GM23248 (cell line): ENCODE data around the gene UHRF2. TPM values are rescaled to one million over a fixed set of nuclear protein-coding genes. Genes with fewer than 3 reads are reported as not detected.
A peak's percentile ranks its signal among the peaks of the same experiment; 100 is the strongest.

Experiments used
- DNase-seq: peaks from one replicate; pipeline ENCODE4 v3.0.0-alpha.2; 2015
- H2AFZ ChIP-seq: fragments of 200-600 bp; sonication (generic); 2 replicates; pipeline ENCODE4 v1.6.1; 2016; ENCODE audit warnings: antibody characterized with exemption
- H3F3A ChIP-seq: fragments of 200-600 bp; sonication (generic); 2 replicates; pipeline ENCODE4 v1.6.1; 2016; ENCODE audit warnings: mild to moderate bottlenecking, antibody characterized with exemption, mixed run types; ENCODE audit not compliant: insufficient read depth
- H3K27ac ChIP-seq: fragments of 200-600 bp; sonication (generic); 2 replicates; pipeline ENCODE4 v1.5.1; 2016; ENCODE audit warnings: mild to moderate bottlenecking
- H3K27me3 ChIP-seq: fragments of 200-600 bp; sonication (generic); replicated peaks from 2 replicates; pipeline ENCODE4 v1.6.1; 2016; ENCODE audit warnings: mild to moderate bottlenecking; ENCODE audit not compliant: insufficient read depth
- H3K36me3 ChIP-seq: fragments of 200-600 bp; sonication (generic); 2 replicates; pipeline ENCODE4 v1.6.1; 2016; ENCODE audit warnings: low read depth, mild to moderate bottlenecking
- H3K4me1 ChIP-seq: fragments of 200-600 bp; sonication (generic); 2 replicates; pipeline ENCODE4 v1.6.1; 2016; ENCODE audit warnings: mild to moderate bottlenecking; ENCODE audit not compliant: insufficient read depth
- H3K4me2 ChIP-seq: fragments of 200-600 bp; sonication (generic); one replicate; pipeline ENCODE4 v1.6.1; 2016; ENCODE audit warnings: mild to moderate bottlenecking; ENCODE audit not compliant: unreplicated experiment
- H3K4me3 ChIP-seq: fragments of 200-600 bp; sonication (generic); 2 replicates; pipeline ENCODE4 v1.5.1; 2016; ENCODE audit warnings: mild to moderate bottlenecking
- H3K79me2 ChIP-seq: fragments of 200-600 bp; sonication (generic); 2 replicates; pipeline ENCODE4 v1.6.1; 2016; ENCODE audit warnings: mild to moderate bottlenecking; ENCODE audit not compliant: insufficient read depth
- H3K9ac ChIP-seq: fragments of 200-600 bp; sonication (generic); 2 replicates; pipeline ENCODE4 v1.6.1; 2016; ENCODE audit warnings: mild to moderate bottlenecking
- H3K9me2 ChIP-seq: fragments of 200-600 bp; sonication (generic); 2 replicates; pipeline ENCODE4 v1.6.1; 2016; ENCODE audit warnings: mixed run types, mild to moderate bottlenecking, moderate library complexity; ENCODE audit not compliant: insufficient read depth
- H3K9me3 ChIP-seq: fragments of 200-600 bp; sonication (generic); one replicate; pipeline ENCODE4 v1.6.1; 2017; ENCODE audit warnings: low read depth
- H4K20me1 ChIP-seq: fragments of 200-600 bp; sonication (generic); 2 replicates; pipeline ENCODE4 v1.6.0; 2016; ENCODE audit not compliant: insufficient read depth
- EZH2 ChIP-seq: fragments of 200-600 bp; sonication (generic); IDR thresholded peaks from 2 replicates; pipeline ENCODE4 v1.6.1; 2018; ENCODE audit warnings: antibody characterized with exemption, mild to moderate bottlenecking; ENCODE audit not compliant: insufficient read depth, poor library complexity, severe bottlenecking
- EZH2phosphoT487 ChIP-seq: fragments of 200-600 bp; sonication (generic); IDR thresholded peaks from 2 replicates; pipeline ENCODE4 v1.6.1; 2018; ENCODE audit warnings: antibody characterized with exemption, moderate library complexity, mild to moderate bottlenecking, low read depth; ENCODE audit not compliant: insufficient read depth
- WGBS, 2 experiments: methylation state at CpG; one replicate each; pipeline ENCODE4 v1.1.6; 2015 to 2017; ENCODE audit warnings: low lambda C conversion rate in 2 of 2, low coverage in 1 of 2; ENCODE audit errors: missing lambda C conversion rate in 2 of 2; 5-methylcytosine and 5-hydroxymethylcytosine counted together
- in situ Hi-C: fragments of 300-500 bp; cut with MboI; formaldehyde crosslinking; loops from 2 replicates; pipeline ENCODE4 v1.15.0; 2020
- polyA plus RNA-seq: library from polyadenylated mRNA; unstranded; fragments of >200 nt; fragmentation: Nextera tagmentation; extraction: Ambion mirVana; gene quantifications from 2 replicates; pipeline ENCODE4 v1.2.1, GENCODE V29; 2016
- total RNA-seq: library from RNA; depleted of rRNA; stranded (reverse); fragments of >200 nt; shearing (Covaris generic); gene quantifications from 2 replicates; pipeline ENCODE4 v1.2.3, GENCODE V29; 2014

UHRF2 gene
- total and polyA plus RNA-seq, 2 experiments from 2014 or later, result 25.8 to 53.1 TPM

- H3K9me2 ChIP-seq, result no peaks in the 10 kb centered on the region
- H3F3A ChIP-seq, result peaks cover 23% of the 10 kb centered on the region
- H3K4me3 ChIP-seq, result peak overlapping the region; percentile 60
- peak overlapping the region; percentile 74 for H3K4me2 ChIP-seq
- H3K9ac ChIP-seq, result peak overlapping the region; percentile 86
- no peaks in the 10 kb centered on the region for H4K20me1 ChIP-seq
- peaks cover 29% of the 10 kb centered on the region for H3K4me1 ChIP-seq
- no peaks in the 10 kb centered on the region for H3K36me3 ChIP-seq
- peak; percentile 56 for DNase-seq
- H3K9me3 ChIP-seq, result no peaks in the 10 kb centered on the region
- in situ Hi-C loops, result no loop called here
- peak overlapping the region; percentile 83 for H2AFZ ChIP-seq
- no peaks in the 10 kb centered on the region for H3K27me3 ChIP-seq
- no peak for TF ChIP-seq EZH2
- TF ChIP-seq EZH2phosphoT487, result no peak
- H3K79me2 ChIP-seq, result no peaks in the 10 kb centered on the region
- 0% methylated on average over 1 of the region's 1 CpG for WGBS, 2 experiments
- peak overlapping the region; percentile 98 for H3K27ac ChIP-seq
Measured at GRCh38 chr9:6382681-6383080, 30.3 kb upstream of the UHRF2 start.

GRCh38 chr9:6383551-6384225, 29.3 kb upstream of the UHRF2 start:
- in situ Hi-C loops, result no loop called here
- Histone ChIP-seq H3K9ac (peak overlapping the region; percentile 86), H3K79me2 (no peaks in the 10 kb centered on the region), H3K4me3 (peak overlapping the region; percentile 60), H2AFZ (peak overlapping the region; percentile 83), H3K9me3 (no peaks in the 10 kb centered on the region), H3F3A (peaks cover 23% of the 10 kb centered on the region), H4K20me1 (no peaks in the 10 kb centered on the region), H3K27me3 (no peaks in the 10 kb centered on the region), H3K27ac (peak overlapping the region; percentile 98), H3K4me2 (peak overlapping the region; percentile 74), H3K36me3 (no peaks in the 10 kb centered on the region), H3K9me2 (no peaks in the 10 kb centered on the region), H3K4me1 (peaks cover 29% of the 10 kb centered on the region)
- TF ChIP-seq EZH2 (no peak), EZH2phosphoT487 (no peak)
- DNase-seq, result peak; percentile 85
- 16 to 17% methylated on average over 7 of the region's 7 CpGs for whole genome bisulfite sequencing, 2 experiments

- no peaks in the 10 kb centered on the region for H3K9me3 ChIP-seq
- WGBS, 2 experiments, result 65 to 72% methylated on average over 2 of the region's 2 CpGs
- H3K36me3 ChIP-seq, result no peaks in the 10 kb centered on the region
- H3K9me2 ChIP-seq, result no peaks in the 10 kb centered on the region
- H3K4me1 ChIP-seq, result peaks cover 29% of the 10 kb centered on the region
- no peaks in the 10 kb centered on the region for H3K27me3 ChIP-seq
- H3F3A ChIP-seq, result peaks cover 23% of the 10 kb centered on the region
- peak overlapping the region; percentile 83 for H2AFZ ChIP-seq
- no peaks in the 10 kb centered on the region for H3K79me2 ChIP-seq
- TF ChIP-seq EZH2 (no peak), EZH2phosphoT487 (no peak)
- DNase-seq, result no peak
- peak overlapping the region; percentile 98 for H3K27ac ChIP-seq
- in situ Hi-C loops, result no loop called here
- peak overlapping the region; percentile 86; the same call in 1 of the 2 replicates for H3K9ac ChIP-seq
- peak overlapping the region; percentile 60; the same call in 1 of the 2 replicates for H3K4me3 ChIP-seq
- H3K4me2 ChIP-seq, result peak overlapping the region; percentile 74
- no peaks in the 10 kb centered on the region for H4K20me1 ChIP-seq
Measured at GRCh38 chr9:6384732-6385131, 28.3 kb upstream of the UHRF2 start.

DNA sequence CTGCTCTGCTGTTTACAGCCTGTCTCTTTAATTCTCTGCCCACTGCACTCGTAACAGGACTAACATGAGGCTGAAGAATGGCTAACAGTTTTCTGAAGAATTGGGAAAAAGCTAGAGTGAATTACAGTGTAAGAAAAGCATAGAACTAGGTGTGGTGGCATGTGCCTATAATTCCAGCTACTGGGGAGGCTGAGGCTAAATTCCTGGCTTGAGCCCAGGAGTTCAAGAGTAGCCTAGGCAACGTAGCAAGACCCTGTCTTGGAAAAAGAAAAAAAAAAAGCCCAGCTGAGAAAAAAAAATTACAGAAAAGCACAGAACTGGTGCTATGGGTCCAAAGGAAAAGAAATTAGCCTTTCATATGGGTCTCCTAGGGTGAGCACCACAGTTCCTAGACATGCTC, 13.9 kb upstream of the UHRF2 start:
- no peak for TF ChIP-seq EZH2phosphoT487
- TF ChIP-seq EZH2, result no peak
- Histone ChIP-seq H3K36me3 (no peaks in the 10 kb centered on the region), H3K4me1 (no peaks in the 10 kb centered on the region), H2AFZ (no peak overlapping the region; the same call in 1 of the 2 replicates), H4K20me1 (no peaks in the 10 kb centered on the region), H3K4me3 (no peak overlapping the region), H3K4me2 (no peak overlapping the region), H3K9me2 (no peaks in the 10 kb centered on the region), H3K79me2 (no peaks in the 10 kb centered on the region), H3K27ac (no peak overlapping the region), H3K9me3 (no peaks in the 10 kb centered on the region), H3F3A (no peaks in the 10 kb centered on the region), H3K9ac (no peak overlapping the region), H3K27me3 (no peaks in the 10 kb centered on the region)
- no peak for DNase-seq
- in situ Hi-C loops, result no loop called here
- 23 to 31% methylated on average over 2 of the region's 2 CpGs for WGBS, 2 experiments
